K562 (cell line): ENCODE data around the gene HEATR1. TPM values are rescaled to one million over a fixed set of nuclear protein-coding genes. Genes with fewer than 3 reads are reported as not detected.
A peak's percentile ranks its signal among the peaks of the same experiment; 100 is the strongest.

Experiments used
- FIP1L1 ChIP-seq: fragments of 200-400 bp; formaldehyde crosslinking; IDR thresholded peaks from 2 replicates; pipeline ENCODE4 v1.6.1; 2018; ENCODE audit warnings: mild to moderate bottlenecking, low read depth, low read length; ENCODE audit not compliant: poor library complexity, severe bottlenecking
- FOSL1 ChIP-seq: fragments of 200-800 bp; sonication (Bioruptor generic); conservative IDR thresholded peaks from 2 replicates; pipeline ENCODE4 v1.6.1; 2016; ENCODE audit warnings: missing genetic modification characterization, missing compliant biosample characterization
- HMGN3 ChIP-seq: IDR thresholded peaks from 2 replicates; pipeline ENCODE4 v1.6.1; 2011; ENCODE audit warnings: borderline replicate concordance, low read depth, mild to moderate bottlenecking, mixed read lengths, low read length; ENCODE audit not compliant: insufficient read length; ENCODE audit errors: extremely low read depth
- NFATC3 ChIP-seq: fragments of 450-650 bp; IDR thresholded peaks from 2 replicates; pipeline ENCODE4 v1.6.1; 2017; ENCODE audit warnings: mild to moderate bottlenecking
- SMAD3 ChIP-seq: fragments of 450-650 bp; formaldehyde crosslinking; conservative IDR thresholded peaks from 2 replicates; pipeline ENCODE4 v1.4.0; 2020; ENCODE audit warnings: mild to moderate bottlenecking
- SRSF9 ChIP-seq: fragments of 200-400 bp; formaldehyde crosslinking; IDR thresholded peaks from 2 replicates; pipeline ENCODE4 v1.6.1; 2017; ENCODE audit warnings: low read depth, low read length, borderline replicate concordance
- TARDBP ChIP-seq: fragments of 450-650 bp; IDR thresholded peaks from 2 replicates; pipeline ENCODE4 v1.6.1; 2016
- TEAD1 ChIP-seq, 2 experiments: fragments of 450-650 bp in 1 of 2; sonication (generic) in 1 of 2; formaldehyde crosslinking; IDR thresholded peaks; 2 replicates each; pipeline versions ENCODE4 v1.4.0 to v1.8.0; 2020 to 2022; ENCODE audit warnings: mild to moderate bottlenecking in 2 of 2, missing genetic modification reagents in 1 of 2
- TEAD4 ChIP-seq, 2 experiments: sonication (generic) in 1 of 2; formaldehyde crosslinking in 1 of 2; IDR thresholded peaks; 2 replicates each; pipeline versions ENCODE4 v1.6.1 to v1.8.0; 2012 to 2022; ENCODE audit warnings: borderline replicate concordance in 1 of 2, inconsistent platforms in 1 of 2, low read length in 1 of 2, mild to moderate bottlenecking in 1 of 2, missing genetic modification reagents in 1 of 2
- ZNF23 ChIP-seq: fragments of 250-450 bp; sonication (Bioruptor Pico); IDR thresholded peaks from 2 replicates; pipeline ENCODE4 v1.4.0; 2020; ENCODE audit warnings: mild to moderate bottlenecking
- ZNF263 ChIP-seq: sonication (generic); formaldehyde crosslinking; IDR thresholded peaks from 2 replicates; pipeline ENCODE4 v1.8.0; 2022; ENCODE audit warnings: mild to moderate bottlenecking, missing genetic modification reagents, borderline replicate concordance
- polyA plus RNA-seq, 8 experiments: library from polyadenylated mRNA; depleted of rRNA in 4 of 8; stranded (reverse) in 5 of 8; unstranded in 3 of 8; fragments of >200 nt; fragmentation: Nextera tagmentation in 2 of 8; fragmentation: Illumina TruSeq in 1 of 8; extraction: Ambion mirVana in 2 of 8; extraction: Trizol in 1 of 8; gene quantifications; 2 replicates each; pipeline versions ENCODE4 v1.2.1 to v1.2.3, GENCODE V29; 2011 to 2014; ENCODE audit warnings: inconsistent platforms in 1 of 8, missing spikeins in 1 of 8
- total RNA-seq, 7 experiments: library from RNA; depleted of rRNA in 6 of 7; stranded (reverse); fragments of >200 nt in 6 of 7; fragmentation: Illumina TruSeq in 2 of 7; extraction: Trizol in 2 of 7; gene quantifications; 2 replicates each; pipeline versions ENCODE4 v1.2.1 to v1.2.3, GENCODE V29; 2011 to 2021; ENCODE audit warnings: low replicate concordance in 1 of 7
- TF ChIP-seq, protein P1 (sequence below): fragments of 250-450 bp; sonication (Bioruptor Pico); IDR thresholded peaks from 2 replicates; pipeline ENCODE4 v1.4.0; 2020
- TF ChIP-seq, protein P2 (sequence below), 2 experiments: fragments of 450-650 bp; IDR thresholded peaks; 2 replicates each; pipeline ENCODE4 v1.6.1; 2016; ENCODE audit warnings: mild to moderate bottlenecking in 2 of 2, borderline replicate concordance in 1 of 2, low read depth in 1 of 2, moderate library complexity in 1 of 2

The HEATR1 gene
- total and polyA plus RNA-seq, 9 of the 15 experiments (the other 6 are each of a cell fraction or from before 2014, with no cell fraction given): 28.3 to 108 (median 50.9) TPM

DNA sequence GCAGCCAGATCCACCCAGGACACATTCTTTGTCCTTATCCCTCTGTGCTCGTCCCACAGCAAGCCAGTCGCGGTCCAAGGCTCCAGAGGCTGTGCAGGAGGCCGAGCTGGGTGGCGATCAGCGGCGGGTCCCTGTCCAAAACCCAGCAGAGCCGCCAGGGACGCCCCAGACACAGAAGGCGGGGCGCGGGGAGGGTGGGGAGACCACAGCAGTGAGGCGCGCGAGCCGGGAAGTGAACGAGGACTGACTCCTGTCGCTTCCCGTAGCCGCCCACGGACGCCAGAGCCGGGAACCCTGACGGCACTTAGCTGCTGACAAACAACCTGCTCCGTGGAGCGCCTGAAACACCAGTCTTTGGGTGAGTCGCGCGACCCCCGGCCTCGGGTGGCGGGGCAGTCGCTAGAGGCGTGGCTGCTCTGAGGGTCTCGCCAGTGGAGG lies 80.6 kb downstream of the HEATR1 start, which contains the start of gene LGALS8 (continued):
- TF ChIP-seq, protein P1, sequence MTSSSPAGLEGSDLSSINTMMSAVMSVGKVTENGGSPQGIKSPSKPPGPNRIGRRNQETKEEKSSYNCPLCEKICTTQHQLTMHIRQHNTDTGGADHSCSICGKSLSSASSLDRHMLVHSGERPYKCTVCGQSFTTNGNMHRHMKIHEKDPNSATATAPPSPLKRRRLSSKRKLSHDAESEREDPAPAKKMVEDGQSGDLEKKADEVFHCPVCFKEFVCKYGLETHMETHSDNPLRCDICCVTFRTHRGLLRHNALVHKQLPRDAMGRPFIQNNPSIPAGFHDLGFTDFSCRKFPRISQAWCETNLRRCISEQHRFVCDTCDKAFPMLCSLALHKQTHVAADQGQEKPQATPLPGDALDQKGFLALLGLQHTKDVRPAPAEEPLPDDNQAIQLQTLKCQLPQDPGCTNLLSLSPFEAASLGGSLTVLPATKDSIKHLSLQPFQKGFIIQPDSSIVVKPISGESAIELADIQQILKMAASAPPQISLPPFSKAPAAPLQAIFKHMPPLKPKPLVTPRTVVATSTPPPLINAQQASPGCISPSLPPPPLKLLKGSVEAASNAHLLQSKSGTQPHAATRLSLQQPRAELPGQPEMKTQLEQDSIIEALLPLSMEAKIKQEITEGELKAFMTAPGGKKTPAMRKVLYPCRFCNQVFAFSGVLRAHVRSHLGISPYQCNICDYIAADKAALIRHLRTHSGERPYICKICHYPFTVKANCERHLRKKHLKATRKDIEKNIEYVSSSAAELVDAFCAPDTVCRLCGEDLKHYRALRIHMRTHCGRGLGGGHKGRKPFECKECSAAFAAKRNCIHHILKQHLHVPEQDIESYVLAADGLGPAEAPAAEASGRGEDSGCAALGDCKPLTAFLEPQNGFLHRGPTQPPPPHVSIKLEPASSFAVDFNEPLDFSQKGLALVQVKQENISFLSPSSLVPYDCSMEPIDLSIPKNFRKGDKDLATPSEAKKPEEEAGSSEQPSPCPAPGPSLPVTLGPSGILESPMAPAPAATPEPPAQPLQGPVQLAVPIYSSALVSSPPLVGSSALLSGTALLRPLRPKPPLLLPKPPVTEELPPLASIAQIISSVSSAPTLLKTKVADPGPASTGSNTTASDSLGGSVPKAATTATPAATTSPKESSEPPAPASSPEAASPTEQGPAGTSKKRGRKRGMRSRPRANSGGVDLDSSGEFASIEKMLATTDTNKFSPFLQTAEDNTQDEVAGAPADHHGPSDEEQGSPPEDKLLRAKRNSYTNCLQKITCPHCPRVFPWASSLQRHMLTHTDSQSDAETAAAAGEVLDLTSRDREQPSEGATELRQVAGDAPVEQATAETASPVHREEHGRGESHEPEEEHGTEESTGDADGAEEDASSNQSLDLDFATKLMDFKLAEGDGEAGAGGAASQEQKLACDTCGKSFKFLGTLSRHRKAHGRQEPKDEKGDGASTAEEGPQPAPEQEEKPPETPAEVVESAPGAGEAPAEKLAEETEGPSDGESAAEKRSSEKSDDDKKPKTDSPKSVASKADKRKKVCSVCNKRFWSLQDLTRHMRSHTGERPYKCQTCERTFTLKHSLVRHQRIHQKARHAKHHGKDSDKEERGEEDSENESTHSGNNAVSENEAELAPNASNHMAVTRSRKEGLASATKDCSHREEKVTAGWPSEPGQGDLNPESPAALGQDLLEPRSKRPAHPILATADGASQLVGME (CRISPR knock-in tag): 0 out of 2 replicates have a peak, but pooled peaks have one; percentile 37
- TF ChIP-seq FIP1L1 (peak; percentile 59), TARDBP (peak; percentile 51; the same call in 1 of the 2 replicates), ZNF23 (CRISPR knock-in tag) (no peak), FOSL1 (tag) (no peak), HMGN3 (peak; percentile 49), ZNF263 (CRISPR knock-in tag) (peak; percentile 43; the same call in 1 of the 2 replicates), NFATC3 (no peak), TEAD1 (CRISPR knock-in tag; IDR thresholded peaks at IDR 0.05) (peak; percentile 59 to 85; a peak in 2 of 4 replicates), SMAD3 (CRISPR knock-in tag) (no peak), SRSF9 (no peak), TEAD4 (IDR thresholded peaks at IDR 0.05; ENCODE audit: low read length) (0 out of 2 replicates have a peak, but pooled peaks have one; percentile 13), TEAD4 (CRISPR knock-in tag; IDR thresholded peaks at IDR 0.05; ENCODE audit: borderline replicate concordance) (no peak)
- TF ChIP-seq, protein P2, sequence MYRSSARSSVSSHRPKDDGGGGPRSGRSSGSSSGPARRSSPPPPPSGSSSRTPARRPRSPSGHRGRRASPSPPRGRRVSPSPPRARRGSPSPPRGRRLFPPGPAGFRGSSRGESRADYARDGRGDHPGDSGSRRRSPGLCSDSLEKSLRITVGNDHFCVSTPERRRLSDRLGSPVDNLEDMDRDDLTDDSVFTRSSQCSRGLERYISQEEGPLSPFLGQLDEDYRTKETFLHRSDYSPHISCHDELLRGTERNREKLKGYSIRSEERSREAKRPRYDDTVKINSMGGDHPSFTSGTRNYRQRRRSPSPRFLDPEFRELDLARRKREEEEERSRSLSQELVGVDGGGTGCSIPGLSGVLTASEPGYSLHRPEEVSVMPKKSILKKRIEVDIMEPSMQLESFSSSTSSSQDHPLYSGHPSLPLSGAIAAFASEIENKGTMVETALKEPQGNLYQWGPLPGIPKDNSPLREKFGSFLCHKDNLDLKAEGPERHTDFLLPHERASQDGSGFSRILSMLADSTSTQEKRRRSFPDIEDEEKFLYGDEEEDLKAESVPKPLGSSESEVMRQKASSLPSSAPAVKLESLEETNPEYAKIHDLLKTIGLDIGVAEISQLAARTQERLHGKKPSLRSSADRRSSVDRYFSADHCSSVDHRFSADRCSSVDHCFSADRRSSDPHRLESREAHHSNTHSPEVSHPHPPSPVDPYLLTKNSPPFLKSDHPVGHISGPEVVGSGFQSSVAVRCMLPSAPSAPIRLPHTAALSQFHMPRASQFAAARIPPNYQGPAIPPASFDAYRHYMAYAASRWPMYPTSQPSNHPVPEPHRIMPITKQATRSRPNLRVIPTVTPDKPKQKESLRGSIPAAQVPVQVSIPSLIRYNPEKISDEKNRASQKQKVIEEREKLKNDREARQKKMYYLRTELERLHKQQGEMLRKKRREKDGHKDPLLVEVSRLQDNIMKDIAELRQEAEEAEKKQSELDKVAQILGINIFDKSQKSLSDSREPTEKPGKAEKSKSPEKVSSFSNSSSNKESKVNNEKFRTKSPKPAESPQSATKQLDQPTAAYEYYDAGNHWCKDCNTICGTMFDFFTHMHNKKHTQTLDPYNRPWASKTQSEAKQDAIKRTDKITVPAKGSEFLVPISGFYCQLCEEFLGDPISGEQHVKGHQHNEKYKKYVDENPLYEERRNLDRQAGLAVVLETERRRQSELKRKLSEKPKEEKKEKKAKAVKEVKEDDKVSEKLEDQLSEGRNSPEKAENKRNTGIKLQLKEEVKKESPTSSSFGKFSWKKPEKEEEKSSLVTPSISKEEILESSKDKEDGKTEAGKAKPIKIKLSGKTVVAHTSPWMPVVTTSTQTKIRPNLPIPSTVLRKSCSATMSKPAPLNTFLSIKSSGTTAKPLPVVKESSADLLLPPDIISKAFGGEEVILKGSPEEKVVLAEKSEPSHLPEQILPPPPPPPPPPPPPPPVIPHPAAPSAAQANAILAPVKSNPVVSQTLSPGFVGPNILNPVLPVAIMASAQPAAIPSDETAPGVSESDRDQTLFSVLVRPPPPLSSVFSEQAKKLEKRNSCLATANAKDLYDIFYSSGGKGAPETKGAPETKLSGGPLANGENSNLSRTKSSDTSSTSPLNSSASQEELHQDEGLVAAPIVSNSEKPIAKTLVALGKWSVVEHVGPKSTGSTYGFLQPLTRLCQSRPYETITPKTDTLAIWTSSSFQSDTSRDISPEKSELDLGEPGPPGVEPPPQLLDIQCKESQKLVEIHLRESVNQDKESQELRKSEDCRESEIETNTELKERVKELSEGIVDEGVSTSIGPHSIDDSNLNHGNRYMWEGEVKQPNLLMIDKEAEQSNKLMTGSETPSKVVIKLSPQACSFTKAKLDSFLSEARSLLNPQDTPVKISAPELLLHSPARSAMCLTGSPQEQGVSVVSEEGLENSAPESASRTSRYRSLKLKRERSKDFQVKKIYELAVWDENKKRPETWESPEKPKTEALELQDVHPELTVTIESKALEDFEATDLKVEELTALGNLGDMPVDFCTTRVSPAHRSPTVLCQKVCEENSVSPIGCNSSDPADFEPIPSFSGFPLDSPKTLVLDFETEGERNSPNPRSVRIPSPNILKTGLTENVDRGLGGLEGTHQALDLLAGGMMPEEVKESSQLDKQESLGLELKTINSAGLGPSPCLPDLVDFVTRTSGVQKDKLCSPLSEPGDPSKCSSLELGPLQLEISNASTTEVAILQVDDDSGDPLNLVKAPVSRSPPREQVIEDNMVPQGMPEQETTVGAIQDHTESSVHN (IDR thresholded peaks at IDR 0.05; ENCODE audit: borderline replicate concordance in 1 of 2, low read depth in 1 of 2): no peak
